SK-N-SH treated with all-trans-retinoic acid at 6 μM for 48 hours (cell line): Measurements from ENCODE around the gene DCTN2.

Source experiments
- ATAC-seq: fragments of 200-7000 bp; cut with Tn5 transposase; 3 replicates; pipeline ENCODE4 v1.9.1; 2020; ENCODE audit warnings: mild to moderate bottlenecking, moderate library complexity
- ARNTL ChIP-seq: fragments of 450-650 bp; formaldehyde crosslinking; IDR thresholded peaks from 2 replicates; pipeline ENCODE4 v1.5.0; 2020; ENCODE audit warnings: low read depth, mild to moderate bottlenecking, moderate library complexity, borderline replicate concordance
- BACH2 ChIP-seq: fragments of 250-450 bp; sonication (Bioruptor Pico); IDR thresholded peaks from 2 replicates; pipeline ENCODE4 v1.9.0; 2021; ENCODE audit warnings: mild to moderate bottlenecking, borderline replicate concordance
- CREB5 ChIP-seq: fragments of 250-450 bp; sonication (Bioruptor Pico); IDR thresholded peaks from 2 replicates; pipeline ENCODE4 v1.5.1; 2020; ENCODE audit warnings: low read depth, mild to moderate bottlenecking, moderate library complexity
- CSDC2 ChIP-seq: fragments of 250-450 bp; sonication (Bioruptor Pico); IDR thresholded peaks from 2 replicates; pipeline ENCODE4 v1.5.0; 2020; ENCODE audit warnings: mild to moderate bottlenecking, moderate library complexity
- ESRRG ChIP-seq: fragments of 250-450 bp; sonication (Bioruptor Pico); IDR thresholded peaks from 2 replicates; pipeline ENCODE4 v1.6.1; 2021; ENCODE audit warnings: mild to moderate bottlenecking
- GLIS3 ChIP-seq: fragments of 250-450 bp; sonication (Bioruptor Pico); IDR thresholded peaks from 2 replicates; pipeline ENCODE4 v1.5.0; 2020; ENCODE audit warnings: mild to moderate bottlenecking, moderate library complexity
- ISL1 ChIP-seq: fragments of 250-450 bp; sonication (Bioruptor Pico); IDR thresholded peaks from 2 replicates; pipeline ENCODE4 v2.1.2; 2022; ENCODE audit warnings: mild to moderate bottlenecking, moderate library complexity
- OSR1 ChIP-seq: fragments of 250-450 bp; sonication (Bioruptor Pico); IDR thresholded peaks from 2 replicates; pipeline ENCODE4 v1.8.0; 2022; ENCODE audit warnings: moderate library complexity, mild to moderate bottlenecking, inconsistent platforms
- PPARA ChIP-seq: fragments of 250-450 bp; sonication (Bioruptor Pico); IDR thresholded peaks from 2 replicates; pipeline ENCODE4 v1.5.0; 2020; ENCODE audit warnings: mild to moderate bottlenecking, borderline replicate concordance
- RARB ChIP-seq: fragments of 250-450 bp; sonication (Bioruptor Pico); IDR thresholded peaks from 2 replicates; pipeline ENCODE4 v1.8.0; 2021; ENCODE audit warnings: mild to moderate bottlenecking, moderate library complexity
- SNAI2 ChIP-seq: fragments of 250-450 bp; sonication (Bioruptor Pico); IDR thresholded peaks from 2 replicates; pipeline ENCODE4 v1.5.0; 2020; ENCODE audit warnings: mild to moderate bottlenecking, moderate library complexity
- TCF4 ChIP-seq: fragments of 250-450 bp; sonication (Bioruptor Pico); IDR thresholded peaks from 2 replicates; pipeline ENCODE4 v1.8.0; 2021; ENCODE audit warnings: mild to moderate bottlenecking, moderate library complexity, borderline replicate concordance
- TOX ChIP-seq: fragments of 250-450 bp; sonication (Bioruptor Pico); IDR thresholded peaks from 2 replicates; pipeline ENCODE4 v1.8.0; 2021; ENCODE audit warnings: mild to moderate bottlenecking, moderate library complexity, borderline replicate concordance
- ZC3H10 ChIP-seq: fragments of 250-450 bp; sonication (Bioruptor Pico); IDR thresholded peaks from 2 replicates; pipeline ENCODE4 v1.5.1; 2021; ENCODE audit warnings: mild to moderate bottlenecking, moderate library complexity
- ZFP3 ChIP-seq: fragments of 250-450 bp; sonication (Bioruptor Pico); IDR thresholded peaks from 2 replicates; pipeline ENCODE4 v1.5.0; 2020; ENCODE audit warnings: mild to moderate bottlenecking, moderate library complexity
- ZFP30 ChIP-seq: fragments of 450-650 bp; formaldehyde crosslinking; IDR thresholded peaks from 2 replicates; pipeline ENCODE4 v1.5.0; 2022; ENCODE audit warnings: mild to moderate bottlenecking, moderate library complexity
- ZNF565 ChIP-seq: fragments of 450-650 bp; formaldehyde crosslinking; conservative IDR thresholded peaks from 2 replicates; pipeline ENCODE4 v1.5.0; 2020; ENCODE audit warnings: low read depth, mild to moderate bottlenecking, moderate library complexity
- ZNF70 ChIP-seq: fragments of 450-650 bp; formaldehyde crosslinking; IDR thresholded peaks from 2 replicates; pipeline ENCODE4 v1.5.0; 2020; ENCODE audit warnings: mild to moderate bottlenecking, moderate library complexity
- ZNF8 ChIP-seq: fragments of 450-650 bp; formaldehyde crosslinking; IDR thresholded peaks from 2 replicates; pipeline ENCODE4 v1.5.0; 2020; ENCODE audit warnings: mild to moderate bottlenecking, moderate library complexity
- TF ChIP-seq, protein P1 (sequence below): fragments of 250-450 bp; sonication (Bioruptor Pico); IDR thresholded peaks from 2 replicates; pipeline ENCODE4 v1.8.0; 2020; ENCODE audit warnings: mild to moderate bottlenecking, moderate library complexity, borderline replicate concordance
- TF ChIP-seq, protein P2 (sequence below): fragments of 250-450 bp; sonication (Bioruptor Pico); IDR thresholded peaks from 2 replicates; pipeline ENCODE4 v1.8.0; 2021; ENCODE audit warnings: low read depth, mild to moderate bottlenecking, moderate library complexity, borderline replicate concordance

Gene DCTN2

GRCh38 chr12:57546438-57547287 lies at the start of gene DCTN2:
TSS of gene DCTN2 (minus strand) at chr12:57547192. CDS start at chr12:57547063, 129 bp downstream.
- TF ChIP-seq CREB5 (CRISPR knock-in tag) (no peak), ISL1 (CRISPR knock-in tag) (no peak), ARNTL (CRISPR knock-in tag) (no peak), ZNF8 (no peak), GLIS3 (CRISPR knock-in tag) (no peak), PPARA (CRISPR knock-in tag) (no peak), TOX (CRISPR knock-in tag) (no peak), ZNF70 (no peak), BACH2 (CRISPR knock-in tag) (no peak), CSDC2 (CRISPR knock-in tag) (no peak), TCF4 (no peak), RARB (CRISPR knock-in tag) (no peak)
- TF ChIP-seq, protein P1, sequence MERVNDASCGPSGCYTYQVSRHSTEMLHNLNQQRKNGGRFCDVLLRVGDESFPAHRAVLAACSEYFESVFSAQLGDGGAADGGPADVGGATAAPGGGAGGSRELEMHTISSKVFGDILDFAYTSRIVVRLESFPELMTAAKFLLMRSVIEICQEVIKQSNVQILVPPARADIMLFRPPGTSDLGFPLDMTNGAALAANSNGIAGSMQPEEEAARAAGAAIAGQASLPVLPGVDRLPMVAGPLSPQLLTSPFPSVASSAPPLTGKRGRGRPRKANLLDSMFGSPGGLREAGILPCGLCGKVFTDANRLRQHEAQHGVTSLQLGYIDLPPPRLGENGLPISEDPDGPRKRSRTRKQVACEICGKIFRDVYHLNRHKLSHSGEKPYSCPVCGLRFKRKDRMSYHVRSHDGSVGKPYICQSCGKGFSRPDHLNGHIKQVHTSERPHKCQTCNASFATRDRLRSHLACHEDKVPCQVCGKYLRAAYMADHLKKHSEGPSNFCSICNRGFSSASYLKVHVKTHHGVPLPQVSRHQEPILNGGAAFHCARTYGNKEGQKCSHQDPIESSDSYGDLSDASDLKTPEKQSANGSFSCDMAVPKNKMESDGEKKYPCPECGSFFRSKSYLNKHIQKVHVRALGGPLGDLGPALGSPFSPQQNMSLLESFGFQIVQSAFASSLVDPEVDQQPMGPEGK (CRISPR knock-in tag), result no peak
- TF ChIP-seq, protein P2, sequence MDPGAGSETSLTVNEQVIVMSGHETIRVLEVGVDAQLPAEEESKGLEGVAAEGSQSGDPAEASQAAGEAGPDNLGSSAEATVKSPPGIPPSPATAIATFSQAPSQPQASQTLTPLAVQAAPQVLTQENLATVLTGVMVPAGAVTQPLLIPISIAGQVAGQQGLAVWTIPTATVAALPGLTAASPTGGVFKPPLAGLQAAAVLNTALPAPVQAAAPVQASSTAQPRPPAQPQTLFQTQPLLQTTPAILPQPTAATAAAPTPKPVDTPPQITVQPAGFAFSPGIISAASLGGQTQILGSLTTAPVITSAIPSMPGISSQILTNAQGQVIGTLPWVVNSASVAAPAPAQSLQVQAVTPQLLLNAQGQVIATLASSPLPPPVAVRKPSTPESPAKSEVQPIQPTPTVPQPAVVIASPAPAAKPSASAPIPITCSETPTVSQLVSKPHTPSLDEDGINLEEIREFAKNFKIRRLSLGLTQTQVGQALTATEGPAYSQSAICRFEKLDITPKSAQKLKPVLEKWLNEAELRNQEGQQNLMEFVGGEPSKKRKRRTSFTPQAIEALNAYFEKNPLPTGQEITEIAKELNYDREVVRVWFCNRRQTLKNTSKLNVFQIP (CRISPR knock-in tag), result no peak
- TF ChIP-seq, all 23 proteins: peak for 0
- ATAC-seq, result peak; percentile 94

GRCh38 chr12:57593187-57593586 lies 46.2 kb upstream of the DCTN2 start:
- ATAC-seq, result no peak
- TF ChIP-seq OSR1, result no peak
- no peak for TF ChIP-seq CSDC2 (CRISPR knock-in tag)
- TF ChIP-seq ZC3H10 (CRISPR knock-in tag), result no peak
- TF ChIP-seq ZFP30 (CRISPR knock-in tag), result no peak
- no peak for TF ChIP-seq PPARA (CRISPR knock-in tag)
- no peak for TF ChIP-seq ZNF70
- no peak for TF ChIP-seq SNAI2
- no peak for TF ChIP-seq ISL1 (CRISPR knock-in tag)
- TF ChIP-seq, protein P2 (CRISPR knock-in tag), result no peak
- TF ChIP-seq, protein P1 (CRISPR knock-in tag), result no peak
- TF ChIP-seq, all 23 proteins: peak for 0

- ATAC-seq, result no peak
- TF ChIP-seq, protein P2 (CRISPR knock-in tag), result no peak
- TF ChIP-seq GLIS3 (CRISPR knock-in tag) (no peak), ZNF70 (no peak), ZFP30 (CRISPR knock-in tag) (no peak), ZC3H10 (CRISPR knock-in tag) (no peak), BACH2 (CRISPR knock-in tag) (no peak), CREB5 (CRISPR knock-in tag) (no peak), ZNF565 (CRISPR knock-in tag) (no peak), ESRRG (CRISPR knock-in tag) (no peak), ZFP3 (CRISPR knock-in tag) (no peak), ZNF8 (no peak), TOX (CRISPR knock-in tag) (no peak), RARB (CRISPR knock-in tag) (no peak), TCF4 (no peak)
- TF ChIP-seq, protein P1 (CRISPR knock-in tag), result no peak
Observed at GRCh38 chr12:57592551-57593165, 45.7 kb upstream of the DCTN2 start.
